GM18511 (cell line): ENCODE data around the gene OR5H2.
A peak's percentile ranks its signal among the peaks of the same experiment; 100 is the strongest.

Experiments used
- ATAC-seq: cut with Tn5 transposase; IDR thresholded peaks from one replicate; pipeline ENCODE4 v1.9.1; 2021; ENCODE audit warnings: mild to moderate bottlenecking, moderate library complexity; ENCODE audit not compliant: unreplicated experiment

The OR5H2 gene

DNA sequence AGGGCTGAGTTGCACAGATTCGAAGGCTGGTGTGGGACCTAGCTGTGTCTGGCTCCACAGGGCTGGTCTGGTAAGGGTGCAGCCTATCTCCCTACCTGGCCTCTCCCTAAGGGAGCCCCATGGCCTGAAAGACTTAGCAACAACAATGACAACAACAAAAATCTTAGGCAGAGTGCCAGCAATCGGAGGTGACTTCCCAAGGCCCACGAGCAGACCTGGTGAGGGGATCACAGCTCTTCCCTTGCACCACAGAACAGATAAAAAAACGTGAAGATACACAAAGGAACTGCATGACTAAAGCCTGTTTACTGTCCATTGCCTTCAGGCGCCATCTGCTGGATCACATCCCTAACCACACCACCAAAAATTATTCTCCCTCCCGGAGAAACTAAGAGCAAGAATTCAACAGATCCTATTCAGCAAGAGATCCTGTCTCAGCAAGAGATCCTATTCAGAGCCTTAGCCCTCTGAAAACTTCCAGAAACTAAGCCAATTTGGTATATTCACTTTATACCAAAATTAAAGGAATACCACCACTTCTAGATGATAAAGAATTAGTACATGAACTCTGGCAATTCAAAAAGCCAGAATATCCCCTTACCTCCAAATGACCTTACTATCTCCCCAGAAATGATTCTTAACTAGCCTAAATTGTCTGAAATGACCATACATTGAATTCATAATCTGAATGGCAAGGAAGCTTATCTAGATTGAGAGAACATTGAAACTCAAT lies 47.3 kb downstream of the OR5H2 start:
- ATAC-seq: peak; percentile 66

GRCh38 chr3:98331329-98331728 lies 49.0 kb downstream of the OR5H2 start:
- ATAC-seq: no peak
